Measurements from ENCODE around the gene PPFIBP1.
"Not testable (repeated sequence)": the region's sequence is repeated elsewhere in the genome, so short reads cannot be mapped to it uniquely, and the experiment has no call there.

Gene PPFIBP1

DNA sequence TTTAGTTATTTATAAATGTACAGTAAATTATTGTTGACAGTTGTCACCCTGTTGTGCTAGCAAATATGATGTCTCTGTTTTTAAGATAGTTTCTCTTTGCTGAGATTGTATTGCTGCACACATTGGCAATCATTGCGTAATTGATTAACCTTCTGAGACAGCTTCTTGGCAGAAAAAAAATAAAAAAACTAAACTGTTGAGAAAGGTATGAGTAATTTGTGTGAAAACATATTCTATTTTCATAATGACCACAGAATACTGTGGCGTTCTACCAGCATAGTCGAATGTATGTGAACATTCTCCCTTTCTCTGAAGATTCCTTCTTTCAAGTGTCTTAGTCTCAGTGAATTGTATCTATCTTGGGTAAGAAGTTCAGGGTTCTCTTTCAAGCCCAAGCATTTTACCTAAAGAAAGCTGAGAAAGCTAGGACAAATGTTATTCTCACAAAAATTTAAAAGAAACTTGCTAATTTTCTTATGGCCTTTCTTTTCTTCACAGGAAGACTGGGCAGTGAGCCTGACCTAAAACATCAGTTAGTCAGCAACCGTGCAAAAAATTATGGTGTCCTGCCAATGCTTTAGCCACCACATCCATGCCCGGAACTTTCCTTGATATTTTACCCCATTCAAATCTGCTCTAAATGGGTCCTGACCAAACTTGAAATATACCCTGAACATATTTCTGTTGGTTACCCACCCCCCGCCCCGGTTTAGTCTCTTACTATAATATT is 103.3 kb downstream of the PPFIBP1 start:
- H3K36me3 Mint-ChIP-seq, result no peaks in the 10 kb centered on the region
- H3K9me3 Mint-ChIP-seq, result no peaks in the 10 kb centered on the region
- no peak overlapping the region for H3K4me3 Mint-ChIP-seq
- no peaks in the 10 kb centered on the region for H3K27me3 Mint-ChIP-seq
- no peak overlapping the region for H3K27ac Mint-ChIP-seq
- ATAC-seq, result no peak
- no peaks in the 10 kb centered on the region for H3K4me1 Mint-ChIP-seq

DNA sequence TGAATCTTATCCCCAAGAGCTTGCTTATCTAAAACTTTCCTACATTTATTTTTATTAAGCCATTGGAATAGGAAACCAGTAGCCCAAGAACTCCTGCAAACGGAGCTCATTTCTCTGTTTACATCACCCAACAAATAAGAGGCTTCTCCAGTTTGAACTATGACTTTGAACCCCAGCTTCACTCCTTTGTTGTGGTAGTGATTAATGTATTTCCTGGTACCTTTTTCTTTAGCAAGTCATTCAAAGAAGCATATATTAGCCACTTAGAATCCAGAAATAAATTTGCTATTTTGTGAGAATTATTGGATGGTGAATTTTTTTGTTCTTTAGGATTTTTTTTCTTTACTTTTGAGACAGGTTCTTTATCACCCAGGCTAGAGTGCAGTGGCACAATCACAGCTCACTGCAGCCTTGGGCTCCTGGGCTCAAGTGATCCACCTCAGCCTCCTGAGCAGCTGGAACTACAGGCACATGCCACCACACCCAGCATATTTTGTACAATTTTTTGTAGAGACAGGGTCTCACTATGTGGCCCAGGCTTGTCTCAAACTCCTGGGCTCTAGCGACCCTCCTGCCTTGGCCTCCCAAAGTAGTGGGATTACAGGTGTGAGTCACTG is 104.0 kb downstream of the PPFIBP1 start:
- not testable (repeated sequence) for H3K27me3 Mint-ChIP-seq, ATAC-seq, H3K4me3 Mint-ChIP-seq, H3K27ac Mint-ChIP-seq, H3K4me1 Mint-ChIP-seq, H3K9me3 Mint-ChIP-seq, H3K36me3 Mint-ChIP-seq

DNA sequence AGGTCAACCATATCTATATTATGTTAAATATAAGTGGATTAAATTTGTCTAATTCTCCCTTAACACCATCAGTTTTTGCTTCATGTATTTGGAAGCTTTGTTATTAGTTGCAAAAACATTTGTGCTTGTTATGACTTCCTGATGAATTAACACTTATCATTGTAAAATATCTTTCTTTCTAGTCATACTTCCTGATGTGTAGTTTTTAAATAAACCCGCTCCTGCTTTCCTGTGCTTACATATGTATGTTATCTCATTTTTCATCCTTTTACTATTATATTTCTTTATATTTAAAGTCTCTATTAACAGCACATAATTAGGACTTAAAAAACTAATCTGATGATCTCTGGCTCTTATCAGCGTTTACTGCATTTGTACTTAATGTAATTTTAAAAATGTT is 106.2 kb downstream of the PPFIBP1 start:
- H3K36me3 Mint-ChIP-seq, H3K4me1 Mint-ChIP-seq, ATAC-seq, H3K27ac Mint-ChIP-seq, H3K4me3 Mint-ChIP-seq, H3K9me3 Mint-ChIP-seq: not testable (repeated sequence)
- H3K27me3 Mint-ChIP-seq, result peaks cover 13% of the 10 kb centered on the region

DNA sequence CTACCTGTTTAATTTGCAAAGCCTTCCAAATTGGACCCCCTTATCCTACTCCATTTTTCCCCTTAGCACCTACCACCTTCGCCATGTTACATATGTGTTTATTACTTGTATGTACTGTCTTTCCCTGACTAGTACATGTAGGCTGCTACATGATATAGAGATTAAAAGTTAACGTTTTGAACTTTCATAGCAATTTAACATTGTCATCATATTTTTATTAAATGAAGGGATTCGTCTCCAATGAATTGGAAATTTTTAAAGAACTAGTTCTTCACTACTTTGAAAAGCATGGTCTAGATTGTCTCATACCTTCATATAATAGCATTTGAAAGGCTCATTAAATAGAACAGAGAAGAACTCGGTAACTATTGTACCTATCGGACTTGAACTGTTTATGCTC is 107.4 kb downstream of the PPFIBP1 start:
- no peaks in the 10 kb centered on the region for H3K36me3 Mint-ChIP-seq
- peaks cover 13% of the 10 kb centered on the region for H3K27me3 Mint-ChIP-seq
- H3K9me3 Mint-ChIP-seq, result no peaks in the 10 kb centered on the region
- H3K4me3 Mint-ChIP-seq, result no peak overlapping the region
- H3K27ac Mint-ChIP-seq, result no peak overlapping the region
- ATAC-seq, result no peak
- no peaks in the 10 kb centered on the region for H3K4me1 Mint-ChIP-seq

DNA sequence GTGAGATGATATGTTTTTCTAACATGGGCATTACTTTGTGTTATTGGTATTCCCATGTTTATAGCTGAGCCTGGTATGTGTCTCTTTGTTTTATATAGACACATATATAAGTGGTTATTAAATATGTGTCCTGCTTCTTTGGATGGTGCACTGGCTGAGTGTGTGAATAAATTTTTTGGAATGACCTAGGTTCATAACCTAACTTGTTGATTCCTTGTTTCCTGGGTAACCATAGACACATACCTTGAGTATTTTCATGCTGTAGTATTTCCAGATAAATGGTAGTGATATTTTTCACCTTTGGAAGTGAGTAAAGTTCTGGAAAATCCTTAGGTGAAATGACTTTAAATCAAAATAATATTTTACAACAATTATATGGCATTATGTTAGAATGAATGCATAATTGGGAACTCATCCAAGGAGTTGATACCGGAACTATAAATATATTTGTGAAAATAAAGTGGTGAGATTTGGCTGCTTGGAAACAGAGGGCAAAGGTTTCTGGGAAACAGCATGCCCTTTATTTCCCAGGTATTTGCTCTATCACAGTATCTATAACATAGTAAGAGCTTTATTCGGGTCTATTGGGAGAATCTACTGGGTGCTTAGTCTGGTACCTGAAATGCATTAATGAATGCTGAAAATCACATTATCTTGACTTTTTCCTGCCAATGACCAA is 107.9 kb downstream of the PPFIBP1 start:
- H3K27me3 Mint-ChIP-seq, result peaks cover 13% of the 10 kb centered on the region
- H3K4me3 Mint-ChIP-seq, result no peak overlapping the region
- no peaks in the 10 kb centered on the region for H3K36me3 Mint-ChIP-seq
- H3K9me3 Mint-ChIP-seq, result no peaks in the 10 kb centered on the region
- H3K4me1 Mint-ChIP-seq, result no peaks in the 10 kb centered on the region
- no peak for ATAC-seq
- H3K27ac Mint-ChIP-seq, result no peak overlapping the region

DNA sequence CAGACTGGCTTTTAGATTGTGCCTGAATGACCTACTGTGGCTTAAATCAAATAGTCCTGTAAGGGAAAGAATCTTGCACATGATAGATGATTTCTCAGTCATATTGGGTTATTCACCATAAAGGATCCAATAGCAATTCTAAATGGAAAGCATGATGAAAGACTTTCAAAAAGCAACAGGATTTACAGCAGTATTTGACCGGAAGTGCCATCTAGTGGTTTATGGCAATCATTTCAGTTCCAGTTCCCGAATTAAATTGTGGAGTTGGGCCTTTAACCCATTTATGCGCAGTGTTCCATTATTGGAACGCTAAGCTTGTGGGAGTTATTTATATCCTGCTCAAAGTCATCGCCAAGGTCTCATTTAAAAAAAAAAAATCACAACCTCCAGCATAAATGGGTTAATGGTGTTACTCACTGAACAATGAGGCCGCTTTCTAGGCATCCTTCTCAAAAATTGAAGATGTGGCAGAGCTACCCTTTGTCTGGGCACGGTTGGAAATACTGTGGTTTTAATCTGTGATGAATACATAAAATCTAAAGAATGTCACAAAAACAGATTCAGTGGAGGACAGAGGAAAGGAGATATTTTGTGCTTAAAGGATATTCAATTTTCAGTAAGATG is 111.5 kb downstream of the PPFIBP1 start:
- Mint-ChIP-seq H3K27ac (no peak overlapping the region), H3K4me1 (no peaks in the 10 kb centered on the region), H3K36me3 (no peaks in the 10 kb centered on the region), H3K9me3 (no peaks in the 10 kb centered on the region), H3K27me3 (peaks cover 13% of the 10 kb centered on the region), H3K4me3 (no peak overlapping the region)
- ATAC-seq, result no peak

DNA sequence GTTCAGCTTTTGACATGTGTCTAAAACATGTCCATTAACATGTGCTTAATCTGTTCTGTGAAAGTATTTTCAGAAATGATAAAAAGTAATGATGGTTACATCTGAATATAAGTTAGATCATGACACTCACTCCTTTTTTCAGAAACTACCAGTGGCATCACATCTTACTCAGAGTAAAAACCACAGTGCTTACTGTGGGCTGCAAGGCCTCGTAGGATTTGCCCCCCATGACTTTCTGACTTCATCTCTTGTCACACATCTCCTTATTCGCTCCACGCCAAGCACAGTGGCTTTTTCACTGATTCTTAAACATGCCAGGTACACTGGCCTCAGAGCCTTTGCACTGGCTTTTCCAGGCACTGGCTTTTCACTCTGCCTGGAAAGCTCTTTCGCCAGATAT is 112.6 kb downstream of the PPFIBP1 start:
- not testable (repeated sequence) for H3K27ac Mint-ChIP-seq, H3K36me3 Mint-ChIP-seq, H3K4me1 Mint-ChIP-seq, ATAC-seq, H3K4me3 Mint-ChIP-seq, H3K9me3 Mint-ChIP-seq
- peaks cover 13% of the 10 kb centered on the region for H3K27me3 Mint-ChIP-seq

DNA sequence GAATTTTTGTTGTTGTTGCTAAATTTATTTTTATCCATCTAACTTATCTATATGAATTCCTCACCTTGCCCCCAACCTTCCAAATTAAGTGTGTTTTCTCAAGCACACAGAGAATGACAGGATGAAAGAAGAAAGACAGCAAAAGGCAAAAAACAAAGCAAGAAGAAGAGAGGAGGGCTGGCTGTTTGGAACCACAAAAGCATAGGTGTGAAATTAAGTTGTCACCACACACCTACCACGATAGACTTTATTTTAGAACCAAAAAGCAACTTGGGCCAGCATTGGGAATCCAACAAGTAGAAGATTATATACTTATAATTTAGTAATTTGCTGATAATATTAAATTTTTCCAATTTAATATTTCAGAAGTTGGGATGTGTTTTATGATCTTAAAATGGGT is 113.5 kb downstream of the PPFIBP1 start:
- no peaks in the 10 kb centered on the region for H3K36me3 Mint-ChIP-seq
- H3K9me3 Mint-ChIP-seq, result no peaks in the 10 kb centered on the region
- no peaks in the 10 kb centered on the region for H3K4me1 Mint-ChIP-seq
- peaks cover 13% of the 10 kb centered on the region for H3K27me3 Mint-ChIP-seq
- ATAC-seq, result no peak
- no peak overlapping the region for H3K4me3 Mint-ChIP-seq
- no peak overlapping the region for H3K27ac Mint-ChIP-seq

DNA sequence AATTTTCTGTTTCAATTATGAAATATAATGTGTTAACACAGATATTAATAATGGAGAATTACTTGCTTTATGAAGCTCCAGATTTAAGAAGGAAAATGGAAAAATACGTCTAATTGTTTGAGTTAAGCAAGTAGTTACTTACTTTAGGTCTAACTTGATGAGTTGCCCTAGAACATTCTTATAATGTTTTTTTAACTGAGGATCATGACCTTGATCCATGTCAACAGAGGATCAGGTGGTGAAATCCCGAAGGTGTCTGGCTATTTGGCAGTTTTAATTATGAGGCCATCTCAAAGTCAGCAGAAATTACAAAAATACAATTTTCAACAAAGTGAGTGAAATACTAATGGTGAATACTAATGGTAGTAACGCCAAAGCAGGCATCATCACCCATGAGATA is 115.3 kb downstream of the PPFIBP1 start:
- ATAC-seq, result no peak
- Mint-ChIP-seq H3K27me3 (no peaks in the 10 kb centered on the region), H3K27ac (no peak overlapping the region), H3K36me3 (no peaks in the 10 kb centered on the region), H3K4me3 (no peak overlapping the region), H3K9me3 (no peaks in the 10 kb centered on the region), H3K4me1 (no peaks in the 10 kb centered on the region)

DNA sequence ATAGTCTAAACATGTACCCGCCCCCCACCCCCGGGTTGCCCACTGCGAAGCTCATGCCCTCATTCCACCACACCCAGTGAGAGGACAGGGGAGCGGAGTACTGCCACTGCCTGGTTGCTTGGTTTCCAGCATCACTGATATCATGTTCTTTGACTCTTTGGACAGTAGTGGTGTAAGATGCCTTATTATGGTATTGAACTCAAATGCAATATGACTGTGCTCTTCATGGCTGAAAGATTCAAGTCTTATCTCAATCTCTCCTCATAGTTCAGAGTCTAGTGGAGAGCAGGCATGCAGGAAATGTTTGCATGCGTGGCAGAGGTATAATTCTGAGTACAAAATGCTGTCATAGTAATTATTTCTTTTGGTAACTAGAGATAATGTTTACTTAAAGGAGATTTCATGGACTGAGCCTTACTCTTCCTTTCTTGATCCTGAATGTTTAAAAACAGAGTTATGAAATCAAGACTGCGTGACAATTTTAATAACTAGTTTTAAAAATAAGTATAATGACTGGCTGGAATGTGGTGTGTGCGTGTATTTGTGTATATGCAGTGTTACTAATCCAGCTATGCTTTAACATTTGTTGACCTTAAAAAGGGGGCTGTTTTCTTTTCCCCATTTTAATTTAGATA is 116.7 kb downstream of the PPFIBP1 start:
- not testable (repeated sequence) for ATAC-seq, H3K36me3 Mint-ChIP-seq, H3K4me1 Mint-ChIP-seq, H3K9me3 Mint-ChIP-seq, H3K27ac Mint-ChIP-seq, H3K27me3 Mint-ChIP-seq, H3K4me3 Mint-ChIP-seq

DNA sequence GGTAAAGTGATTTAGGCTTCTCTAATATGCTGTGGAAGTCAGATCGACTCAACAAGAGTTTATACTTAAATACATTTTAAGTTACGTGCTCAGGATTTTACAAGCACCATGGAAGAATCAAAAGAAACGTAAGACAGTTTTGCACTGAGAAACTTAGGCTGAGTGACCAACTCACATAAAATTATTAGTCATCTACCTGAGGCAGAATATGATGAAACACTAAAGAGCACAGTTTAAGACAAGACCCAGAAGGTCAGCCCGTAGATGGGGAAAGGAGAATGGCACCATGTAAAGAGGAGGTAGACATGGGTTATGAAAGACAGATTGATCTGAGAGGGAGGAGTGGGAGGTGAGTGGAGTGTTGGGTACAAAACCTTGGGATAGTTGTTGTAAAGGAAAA is 118.4 kb downstream of the PPFIBP1 start:
- H3K4me1 Mint-ChIP-seq, H3K4me3 Mint-ChIP-seq, H3K27ac Mint-ChIP-seq, H3K36me3 Mint-ChIP-seq, H3K27me3 Mint-ChIP-seq, ATAC-seq, H3K9me3 Mint-ChIP-seq: not testable (repeated sequence)

DNA sequence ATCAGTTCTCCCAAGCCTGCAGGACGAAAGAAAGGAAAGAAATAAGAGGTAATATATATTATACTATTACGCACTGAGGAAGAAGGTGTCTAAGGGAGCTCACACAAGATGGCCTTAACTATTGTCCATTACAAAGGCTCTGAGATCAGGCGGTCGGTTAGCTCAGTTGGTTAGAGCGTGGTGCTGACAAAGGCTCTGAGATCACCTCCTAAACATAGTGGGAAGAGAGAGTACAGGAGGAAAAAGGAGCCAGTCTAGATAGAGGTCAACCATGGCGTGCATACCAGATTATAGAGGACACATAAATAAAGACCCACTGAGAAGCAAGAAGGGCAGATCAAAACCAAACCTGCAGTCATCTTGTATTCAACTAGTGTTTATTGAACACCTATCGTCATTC is 118.9 kb downstream of the PPFIBP1 start:
- not testable (repeated sequence) for H3K27me3 Mint-ChIP-seq, H3K27ac Mint-ChIP-seq, H3K4me3 Mint-ChIP-seq, ATAC-seq, H3K36me3 Mint-ChIP-seq, H3K4me1 Mint-ChIP-seq, H3K9me3 Mint-ChIP-seq

DNA sequence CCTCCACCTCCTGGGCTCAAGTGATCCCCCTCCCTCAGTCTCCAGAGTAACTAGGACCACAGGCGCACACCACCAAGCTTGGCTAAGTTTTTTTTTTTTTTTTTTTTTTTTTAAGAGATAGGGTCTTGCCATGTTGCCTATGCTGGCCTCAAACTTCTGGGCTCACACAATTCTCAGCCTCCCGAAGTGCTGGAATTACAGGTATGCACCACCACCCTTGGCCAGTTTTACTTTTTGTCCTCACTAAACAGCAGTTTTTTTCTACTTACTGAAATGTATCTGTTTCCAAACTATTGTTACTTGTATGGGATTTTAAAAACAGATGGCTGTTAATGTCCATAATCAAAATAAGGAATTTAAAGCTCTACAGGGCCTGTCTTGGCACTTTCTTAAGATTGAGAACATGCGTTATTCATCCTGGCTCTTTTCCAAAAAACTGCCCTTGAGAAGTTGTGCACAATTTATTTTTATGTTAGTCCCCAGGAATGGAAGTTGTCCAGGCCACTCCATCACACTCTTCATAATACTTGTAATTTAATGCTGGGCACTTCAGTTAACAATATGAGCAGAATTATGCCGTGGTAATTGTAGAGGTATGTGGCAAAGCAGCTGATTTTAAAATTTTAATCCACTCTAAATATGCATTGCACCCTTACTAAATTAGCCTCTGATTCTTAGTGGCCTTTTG is 120.3 kb downstream of the PPFIBP1 start:
- no peaks in the 10 kb centered on the region for H3K36me3 Mint-ChIP-seq
- H3K27me3 Mint-ChIP-seq, result no peaks in the 10 kb centered on the region
- H3K27ac Mint-ChIP-seq, result no peak overlapping the region
- no peaks in the 10 kb centered on the region for H3K4me1 Mint-ChIP-seq
- H3K4me3 Mint-ChIP-seq, result no peak overlapping the region
- H3K9me3 Mint-ChIP-seq, result no peaks in the 10 kb centered on the region
- no peak for ATAC-seq

DNA sequence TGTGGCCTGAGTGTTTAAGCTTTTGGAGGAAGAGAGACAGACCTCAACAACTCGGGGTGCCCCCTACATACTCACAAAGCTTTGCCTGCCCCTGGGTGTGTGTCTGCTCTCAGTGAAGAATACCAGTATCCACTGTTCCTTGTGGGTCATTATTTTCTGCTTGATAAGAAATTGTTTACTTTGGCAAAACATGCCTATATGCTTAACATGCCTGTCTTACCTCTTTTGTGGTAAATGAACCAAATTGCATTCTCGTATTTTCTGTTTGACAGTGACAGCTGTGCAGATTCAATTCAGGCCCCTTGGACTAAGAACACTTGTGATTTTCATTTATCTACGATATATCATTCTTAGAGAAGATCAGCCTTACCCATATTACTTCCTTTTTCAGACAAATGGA is 121.7 kb downstream of the PPFIBP1 start:
- no peaks in the 10 kb centered on the region for H3K4me1 Mint-ChIP-seq
- no peak for ATAC-seq
- H3K4me3 Mint-ChIP-seq, result no peak overlapping the region
- no peaks in the 10 kb centered on the region for H3K9me3 Mint-ChIP-seq
- H3K27me3 Mint-ChIP-seq, result no peaks in the 10 kb centered on the region
- H3K27ac Mint-ChIP-seq, result no peak overlapping the region
- no peaks in the 10 kb centered on the region for H3K36me3 Mint-ChIP-seq

DNA sequence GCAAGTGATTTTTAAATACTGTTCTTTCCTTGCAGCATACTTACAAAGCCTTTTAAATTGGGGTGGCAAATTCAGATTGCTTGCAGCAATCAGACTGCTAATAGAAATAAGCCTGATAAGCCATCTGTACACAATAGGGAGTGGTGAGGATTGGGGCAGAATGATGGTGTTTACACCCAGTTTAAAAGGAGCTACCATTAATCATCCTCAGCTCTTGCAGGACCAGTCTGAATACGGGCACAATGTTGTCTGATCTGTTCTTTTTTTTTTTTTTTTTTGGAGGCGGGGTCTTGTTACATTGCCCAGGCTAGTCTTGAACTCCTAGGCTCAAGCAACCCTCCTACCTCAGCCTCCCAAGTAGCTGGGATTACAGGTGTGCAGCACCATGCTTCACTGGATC is 122.1 kb downstream of the PPFIBP1 start:
- Mint-ChIP-seq H3K27ac (no peak overlapping the region), H3K4me3 (no peak overlapping the region), H3K4me1 (no peaks in the 10 kb centered on the region), H3K36me3 (no peaks in the 10 kb centered on the region), H3K27me3 (no peaks in the 10 kb centered on the region), H3K9me3 (no peaks in the 10 kb centered on the region)
- ATAC-seq, result no peak
